Mesenchymal stem cell (in vitro differentiated cells and primary cell): ENCODE measurements around the gene DCUN1D3.

Experiments
- DNase-seq: peaks from one replicate; pipeline ENCODE4 v3.0.0-alpha.2; 2013
- H2AFZ ChIP-seq: one replicate; pipeline ENCODE4 v1.6.1; 2013; ENCODE audit warnings: low read depth, mild to moderate bottlenecking, control low read depth, inconsistent platforms, low read length, moderate library complexity
- H2AK5ac ChIP-seq: 2 replicates; pipeline ENCODE4 v1.6.1; 2013; ENCODE audit warnings: low read length, moderate library complexity, mild to moderate bottlenecking, inconsistent platforms; ENCODE audit not compliant: severe bottlenecking
- H2BK120ac ChIP-seq: one replicate; pipeline ENCODE4 v1.6.1; 2013; ENCODE audit warnings: low read depth, mild to moderate bottlenecking, inconsistent platforms, low read length, moderate library complexity
- H2BK12ac ChIP-seq, 2 experiments: one replicate each; pipeline ENCODE4 v1.6.1; 2013; ENCODE audit warnings: inconsistent platforms in 2 of 2, low read length in 2 of 2, mild to moderate bottlenecking in 2 of 2, moderate library complexity in 2 of 2, control low read depth in 1 of 2
- H2BK15ac ChIP-seq: one replicate; pipeline ENCODE4 v1.6.1; 2013; ENCODE audit warnings: mild to moderate bottlenecking, low read depth, inconsistent platforms; ENCODE audit not compliant: poor library complexity, severe bottlenecking
- H2BK5ac ChIP-seq: 2 replicates; pipeline ENCODE4 v1.6.1; 2013; ENCODE audit warnings: low read depth, mild to moderate bottlenecking, low read length, control low read depth, inconsistent platforms; ENCODE audit not compliant: poor library complexity, severe bottlenecking
- H3K14ac ChIP-seq, 2 experiments: one replicate each; pipeline ENCODE4 v1.6.1; 2013; ENCODE audit warnings: inconsistent platforms in 2 of 2, low read length in 2 of 2, control low read depth in 1 of 2, mild to moderate bottlenecking in 1 of 2, moderate library complexity in 1 of 2
- H3K18ac ChIP-seq, 2 experiments: one replicate each; pipeline ENCODE4 v1.6.1; 2013; ENCODE audit warnings: inconsistent platforms in 2 of 2, low read length in 2 of 2, control low read depth in 1 of 2, low read depth in 1 of 2, mild to moderate bottlenecking in 1 of 2
- H3K23ac ChIP-seq, 2 experiments: one replicate each; pipeline ENCODE4 v1.6.1; 2013; ENCODE audit warnings: inconsistent platforms in 2 of 2, low read length in 2 of 2, mild to moderate bottlenecking in 2 of 2, moderate library complexity in 2 of 2, control low read depth in 1 of 2
- H3K27ac ChIP-seq: 2 replicates; pipeline ENCODE4 v1.5.1; 2013; ENCODE audit warnings: mild to moderate bottlenecking, moderate library complexity, low read length, control low read depth, inconsistent platforms; ENCODE audit not compliant: poor library complexity, severe bottlenecking
- H3K27me3 ChIP-seq, 2 experiments: 2 replicates each; pipeline versions ENCODE4 v1.6.1 to v1.7.0; 2013; ENCODE audit warnings: low read length in 2 of 2, mild to moderate bottlenecking in 2 of 2, moderate library complexity in 2 of 2, control low read depth in 1 of 2, inconsistent platforms in 1 of 2; ENCODE audit not compliant: control insufficient read depth in 1 of 2, insufficient read depth in 1 of 2
- H3K36me3 ChIP-seq, 2 experiments: 2 replicates each; pipeline versions ENCODE4 v1.6.1 to v1.7.0; 2013; ENCODE audit warnings: low read length in 2 of 2, control low read depth in 1 of 2, inconsistent platforms in 1 of 2, low read depth in 1 of 2, mild to moderate bottlenecking in 1 of 2; ENCODE audit not compliant: insufficient read depth in 2 of 2, control insufficient read depth in 1 of 2
- H3K4ac ChIP-seq, 2 experiments: one replicate each; pipeline ENCODE4 v1.6.1; 2013; ENCODE audit warnings: inconsistent platforms in 2 of 2, low read length in 2 of 2, mild to moderate bottlenecking in 2 of 2, moderate library complexity in 2 of 2, control low read depth in 1 of 2, low read depth in 1 of 2
- H3K4me1 ChIP-seq: 2 replicates; pipeline ENCODE4 v1.6.1; 2013; ENCODE audit warnings: low read depth, low read length, control low read depth; ENCODE audit not compliant: control insufficient read depth, insufficient read depth
- H3K4me2 ChIP-seq: 2 replicates; pipeline ENCODE4 v1.6.1; 2013; ENCODE audit warnings: low read length, mild to moderate bottlenecking, inconsistent platforms; ENCODE audit not compliant: poor library complexity, severe bottlenecking
- H3K4me3 ChIP-seq, 2 experiments: 2 replicates each; pipeline versions ENCODE4 v1.5.1 to v1.7.0; 2013; ENCODE audit warnings: low read length in 2 of 2, mild to moderate bottlenecking in 2 of 2, control low read depth in 1 of 2, low read depth in 1 of 2; ENCODE audit not compliant: insufficient read depth in 1 of 2
- H3K79me1 ChIP-seq: replicated peaks from 2 replicates; pipeline ENCODE4 v1.6.1; 2013; ENCODE audit warnings: mild to moderate bottlenecking, control low read depth, low read length, inconsistent platforms; ENCODE audit not compliant: poor library complexity, severe bottlenecking
- H3K9ac ChIP-seq: 2 replicates; pipeline ENCODE4 v1.7.0; 2013; ENCODE audit warnings: mild to moderate bottlenecking, low read length, moderate library complexity
- H3K9me3 ChIP-seq: 2 replicates; pipeline ENCODE4 v1.7.0; 2013; ENCODE audit warnings: mild to moderate bottlenecking, low read length; ENCODE audit not compliant: control insufficient read depth
- H4K8ac ChIP-seq: one replicate; pipeline ENCODE4 v1.6.1; 2013; ENCODE audit warnings: inconsistent platforms, mild to moderate bottlenecking, low read length, moderate library complexity
- H4K91ac ChIP-seq: one replicate; pipeline ENCODE4 v1.6.1; 2013; ENCODE audit warnings: mild to moderate bottlenecking, low read length, inconsistent platforms
- WGBS: methylation state at CpG from one replicate; pipeline ENCODE4 v1.1.7; 2013; ENCODE audit warnings: mixed read lengths; 5-methylcytosine and 5-hydroxymethylcytosine counted together

Gene DCUN1D3

DNA sequence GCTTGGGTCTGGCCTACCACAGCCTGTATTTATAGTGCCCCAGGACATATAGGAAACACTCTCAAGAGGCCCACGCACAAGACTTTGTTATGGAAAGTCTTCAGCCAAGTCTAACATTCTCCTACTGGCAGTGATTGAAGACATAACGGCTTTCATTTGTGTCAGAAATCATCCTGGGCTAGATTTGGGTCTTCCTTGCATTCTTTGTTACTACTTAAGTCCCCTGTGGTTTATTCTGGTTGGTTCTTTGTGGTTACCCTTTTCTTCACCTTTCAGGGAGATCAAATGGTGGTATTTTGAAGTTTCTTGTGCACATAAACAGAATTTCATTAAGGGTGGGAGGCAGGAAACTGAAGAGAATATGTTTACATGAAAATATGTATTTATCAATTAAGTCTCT lies 56.1 kb downstream of the DCUN1D3 start:
- Histone ChIP-seq H3K79me1 (no peaks in the 10 kb centered on the region), H3K9ac (no peak overlapping the region), H4K91ac (no peak overlapping the region), H3K36me3 (peaks cover 2 to 49% of the 10 kb centered on the region in 2 experiments), H3K18ac (no peak overlapping the region), H3K4ac (no peak overlapping the region), H2AK5ac (no peak overlapping the region), H2BK120ac (no peak overlapping the region), H3K4me1 (no peaks in the 10 kb centered on the region), H2BK15ac (no peak overlapping the region), H3K9me3 (no peaks in the 10 kb centered on the region), H3K27ac (no peak overlapping the region), H4K8ac (no peak overlapping the region), H2BK5ac (no peak overlapping the region), H3K23ac (no peak overlapping the region), H3K27me3 (no peaks in the 10 kb centered on the region), H2AFZ (no peak overlapping the region), H2BK12ac (no peak overlapping the region), H3K14ac (no peak overlapping the region), H3K4me3 (no peak overlapping the region), H3K4me2 (no peak overlapping the region)
- 92% methylated on average over 2 of the region's 2 CpGs for WGBS
- no peak for DNase-seq

DNA sequence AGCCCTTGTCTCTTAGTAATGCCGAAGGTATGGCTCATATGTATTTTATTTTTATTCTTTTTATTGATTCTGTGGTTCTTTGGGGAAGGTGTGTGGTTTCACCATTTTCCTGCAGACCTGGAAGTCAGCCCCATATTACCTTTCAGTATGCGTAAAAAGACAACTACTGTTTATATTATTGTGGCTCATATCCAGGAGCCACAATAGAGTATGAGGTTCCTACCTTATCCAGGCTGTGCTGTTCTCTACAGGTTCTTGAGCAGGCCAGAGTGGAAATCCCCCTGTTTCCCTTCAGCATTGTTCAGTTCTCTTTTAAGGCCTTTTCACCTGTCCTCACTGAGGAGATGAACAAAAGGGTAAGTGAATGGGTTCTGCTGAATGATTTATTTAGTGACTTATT lies 60.7 kb downstream of the DCUN1D3 start:
- peaks cover 2% of the 10 kb centered on the region for H3K79me1 ChIP-seq
- no peak overlapping the region for H2AFZ ChIP-seq
- H2BK15ac ChIP-seq: no peak overlapping the region
- no peak overlapping the region for H4K91ac ChIP-seq
- no peak overlapping the region for H3K4me2 ChIP-seq
- no peaks in the 10 kb centered on the region for H3K27me3 ChIP-seq
- H2BK12ac ChIP-seq: no peak overlapping the region
- no peak overlapping the region for H3K27ac ChIP-seq
- no peak overlapping the region for H3K9ac ChIP-seq
- no peak overlapping the region for H3K4ac ChIP-seq
- H3K23ac ChIP-seq: no peak overlapping the region
- no peak overlapping the region for H2AK5ac ChIP-seq
- no peak overlapping the region for H4K8ac ChIP-seq
- no peak for DNase-seq
- H3K14ac ChIP-seq: no peak overlapping the region
- no peaks in the 10 kb centered on the region for H3K4me1 ChIP-seq
- 100% methylated on average over 1 of the region's 2 CpGs for WGBS
- peaks cover 2 to 35% of the 10 kb centered on the region in 2 experiments for H3K36me3 ChIP-seq
- no peak overlapping the region for H3K4me3 ChIP-seq
- H3K9me3 ChIP-seq: peaks cover 9% of the 10 kb centered on the region
- H2BK120ac ChIP-seq: no peak overlapping the region
- no peak overlapping the region for H2BK5ac ChIP-seq
- no peak overlapping the region for H3K18ac ChIP-seq

DNA sequence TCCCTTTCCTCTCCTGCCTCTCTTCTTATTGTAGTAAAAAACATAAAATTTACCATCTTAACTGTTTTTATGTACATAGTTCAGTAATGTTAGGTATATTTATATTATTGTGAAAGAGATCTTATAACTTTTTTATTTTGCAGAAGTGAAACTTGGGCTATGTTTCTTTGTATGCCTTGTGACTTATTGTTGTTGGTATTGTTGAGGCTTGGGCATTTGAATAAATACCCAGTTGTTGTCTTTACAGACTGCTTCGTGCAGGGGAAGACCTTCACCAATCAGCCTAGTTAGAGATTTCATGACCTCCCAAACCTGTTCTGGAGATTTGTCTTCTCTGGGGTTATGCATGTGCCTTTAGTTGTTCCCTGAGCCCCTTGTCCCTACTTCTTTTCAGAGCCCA lies 61.9 kb downstream of the DCUN1D3 start:
- no peaks in the 10 kb centered on the region for H3K4me1 ChIP-seq
- H2BK15ac ChIP-seq: no peak overlapping the region
- H3K27me3 ChIP-seq: no peaks in the 10 kb centered on the region
- no peak overlapping the region for H2BK120ac ChIP-seq
- H2AK5ac ChIP-seq: no peak overlapping the region
- H2AFZ ChIP-seq: no peak overlapping the region
- no peak overlapping the region for H3K9ac ChIP-seq
- no peak overlapping the region for H3K27ac ChIP-seq
- H3K36me3 ChIP-seq: peaks cover 2 to 45% of the 10 kb centered on the region in 2 experiments
- H3K14ac ChIP-seq: no peak overlapping the region
- no peak overlapping the region for H3K4me3 ChIP-seq
- no peak overlapping the region for H4K91ac ChIP-seq
- H2BK5ac ChIP-seq: no peak overlapping the region
- H3K9me3 ChIP-seq: peaks cover 9% of the 10 kb centered on the region
- no peak overlapping the region for H3K4me2 ChIP-seq
- H4K8ac ChIP-seq: no peak overlapping the region
- peaks cover 2% of the 10 kb centered on the region for H3K79me1 ChIP-seq
- no peak overlapping the region for H3K4ac ChIP-seq
- DNase-seq: no peak
- no peak overlapping the region for H3K23ac ChIP-seq
- no peak overlapping the region for H2BK12ac ChIP-seq
- no peak overlapping the region for H3K18ac ChIP-seq
- 100% methylated on average over 1 of the region's 1 CpG for WGBS

DNA sequence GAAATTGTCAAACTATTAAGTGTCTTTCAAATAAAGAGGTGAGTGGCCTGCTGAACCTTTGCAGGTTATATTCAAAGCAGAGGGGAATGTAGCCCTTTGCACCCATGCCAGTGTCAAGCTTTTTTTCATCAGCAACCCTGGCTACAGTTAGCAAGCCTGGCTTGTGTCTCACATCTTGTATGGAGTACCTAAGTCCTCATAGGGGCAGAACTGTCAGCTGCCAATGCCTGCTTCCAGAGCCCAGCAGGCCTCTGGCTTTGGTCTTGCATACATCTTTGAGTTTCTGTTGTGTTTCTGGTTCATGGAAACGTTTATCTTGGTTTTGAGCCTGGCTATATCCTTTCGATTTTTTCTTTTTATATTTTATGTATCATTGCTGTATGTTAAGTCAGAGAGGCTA lies 67.1 kb downstream of the DCUN1D3 start:
- no peak overlapping the region for H2AK5ac ChIP-seq
- H4K91ac ChIP-seq: no peak overlapping the region
- H3K4me1 ChIP-seq: no peaks in the 10 kb centered on the region
- H3K36me3 ChIP-seq: peaks cover 2 to 37% of the 10 kb centered on the region in 2 experiments
- no peak overlapping the region for H3K18ac ChIP-seq
- H3K4ac ChIP-seq: no peak overlapping the region
- no peak overlapping the region for H4K8ac ChIP-seq
- no peak overlapping the region for H3K9ac ChIP-seq
- H2BK12ac ChIP-seq: no peak overlapping the region
- peaks cover 9% of the 10 kb centered on the region for H3K9me3 ChIP-seq
- no peak overlapping the region for H2AFZ ChIP-seq
- no CpG with 5 or more reads among the region's 2 CpGs for WGBS
- no peak overlapping the region for H2BK5ac ChIP-seq
- no peak overlapping the region for H3K27ac ChIP-seq
- H2BK15ac ChIP-seq: no peak overlapping the region
- no peak overlapping the region for H3K14ac ChIP-seq
- H3K4me3 ChIP-seq: no peak overlapping the region
- H2BK120ac ChIP-seq: no peak overlapping the region
- H3K79me1 ChIP-seq: peaks cover 2% of the 10 kb centered on the region
- H3K27me3 ChIP-seq: no peaks in the 10 kb centered on the region
- no peak overlapping the region for H3K4me2 ChIP-seq
- no peak overlapping the region for H3K23ac ChIP-seq
- DNase-seq: no peak
